Upper lobe of right lung (tissue), 1 donor: Measurements from ENCODE around the gene ASAP2. TPM values are rescaled to one million over a fixed set of nuclear protein-coding genes. Genes with fewer than 3 reads are reported as not detected.

ENCODE experiments used
- ATAC-seq: fragments of 200-7000 bp; cut with Tn5 transposase; one replicate; pipeline ENCODE4 v1.9.1; 2020; ENCODE audit warnings: mild to moderate bottlenecking, moderate library complexity
- DNase-seq: peaks from one replicate; pipeline ENCODE4 v3.0.0-alpha.2; 2020
- H3K27ac ChIP-seq: fragments of 200-600 bp; one replicate; pipeline ENCODE4 v1.8.0; 2022
- H3K27me3 ChIP-seq: fragments of 200-600 bp; one replicate; pipeline ENCODE4 v1.8.0; 2022; ENCODE audit warnings: mild to moderate bottlenecking
- H3K36me3 ChIP-seq: fragments of 200-600 bp; one replicate; pipeline ENCODE4 v1.8.0; 2022
- H3K4me1 ChIP-seq: fragments of 200-600 bp; one replicate; pipeline ENCODE4 v1.8.0; 2022
- H3K4me3 ChIP-seq: fragments of 200-600 bp; one replicate; pipeline ENCODE4 v1.8.0; 2022; ENCODE audit warnings: mild to moderate bottlenecking
- H3K9me3 ChIP-seq: fragments of 200-600 bp; one replicate; pipeline ENCODE4 v1.8.0; 2022
- CTCF ChIP-seq: fragments of 200-600 bp; IDR thresholded peaks from one replicate; pipeline ENCODE4 v1.8.0; 2022; ENCODE audit warnings: antibody characterized with exemption
- intact Hi-C: fragments of 100-400 bp; cut with DNase I; formaldehyde crosslinking; loops from one replicate; pipeline ENCODE4 v1.11.0; 2022
- total RNA-seq: library from RNA; stranded (reverse); fragmentation: NEBNext Ultra II Directional; extraction: Animal tissue kit (Norgen Biotek cat#: 25700); gene quantifications from one replicate; pipeline ENCODE4 v1.2.1, GENCODE V29; 2021
- donor health status: DM: no; HTN: yes; CAD: no; lungs with severe emphysema.

Gene ASAP2
- total RNA-seq, 1 donor from 2014 or later, result 30.9 TPM

DNA sequence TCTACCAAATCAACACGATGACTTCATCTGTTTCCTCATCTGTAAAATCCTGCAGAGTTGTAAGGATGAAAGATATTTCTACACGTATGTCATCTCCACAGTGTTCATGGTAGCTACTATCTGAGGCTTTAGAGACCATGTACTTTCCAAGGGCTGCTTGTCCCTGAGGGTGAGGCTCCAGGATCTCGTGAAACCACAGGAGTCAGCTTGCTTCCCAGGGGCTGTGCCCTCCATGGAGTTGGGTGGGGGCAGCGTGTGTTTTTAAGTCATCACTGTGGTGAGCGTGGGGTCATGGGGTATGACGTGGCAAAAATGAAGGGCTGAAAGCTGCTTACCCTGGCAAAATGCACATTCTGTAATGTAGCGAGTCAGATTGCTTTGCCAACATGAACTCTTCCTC, 81.6 kb downstream of the ASAP2 start:
- Histone ChIP-seq H3K9me3 (no peaks in the 10 kb centered on the region), H3K4me3 (no peak overlapping the region), H3K36me3 (no peaks in the 10 kb centered on the region), H3K27me3 (no peaks in the 10 kb centered on the region), H3K27ac (no peak overlapping the region), H3K4me1 (no peaks in the 10 kb centered on the region)
- intact Hi-C loops, result no loop called here
- DNase-seq, result no peak
- ATAC-seq, result no peak
- no peak for TF ChIP-seq CTCF

DNA sequence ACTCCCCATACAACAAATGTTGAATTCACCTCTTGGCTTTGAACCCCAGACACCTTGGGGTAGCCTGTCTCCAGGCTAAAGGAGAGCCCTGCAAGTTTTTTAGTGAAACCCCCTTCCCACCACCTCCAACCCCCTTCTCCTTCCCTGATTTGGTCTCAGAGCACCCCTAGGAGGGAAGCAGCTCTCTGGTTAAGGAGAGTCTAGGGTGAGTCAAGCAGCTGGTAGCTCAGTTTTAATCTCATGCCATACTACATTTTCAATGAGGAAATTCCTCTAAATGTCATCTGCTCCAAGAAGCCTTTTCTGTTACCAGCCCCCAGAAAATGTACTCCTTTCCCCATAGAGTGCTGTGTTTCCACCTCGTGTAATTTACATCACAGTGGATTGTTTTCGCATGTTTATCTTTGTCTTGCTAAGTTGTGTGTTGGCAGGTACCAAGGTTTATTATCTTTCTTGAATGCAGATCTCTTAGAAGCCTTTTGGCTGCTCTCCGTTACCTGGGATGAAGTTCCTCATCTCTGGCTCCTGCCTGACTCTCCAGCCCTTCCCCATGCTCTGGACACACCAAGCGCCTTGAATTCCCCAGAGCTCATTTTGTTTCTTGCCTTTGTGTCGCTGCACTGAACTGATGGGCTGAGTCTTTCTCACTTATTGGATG, 82.2 kb downstream of the ASAP2 start:
- H3K27me3 ChIP-seq, result no peaks in the 10 kb centered on the region
- H3K36me3 ChIP-seq, result no peaks in the 10 kb centered on the region
- no peaks in the 10 kb centered on the region for H3K4me1 ChIP-seq
- H3K9me3 ChIP-seq, result no peaks in the 10 kb centered on the region
- DNase-seq, result no peak
- no peak overlapping the region for H3K4me3 ChIP-seq
- H3K27ac ChIP-seq, result no peak overlapping the region
- intact Hi-C loops, result no loop called here
- ATAC-seq, result no peak
- no peak for TF ChIP-seq CTCF

GRCh38 chr2:9291331-9291730, 84.7 kb downstream of the ASAP2 start:
- ATAC-seq (no peak), DNase-seq (no peak)
- Histone ChIP-seq H3K9me3 (no peaks in the 10 kb centered on the region), H3K4me1 (no peaks in the 10 kb centered on the region), H3K27ac (no peak overlapping the region), H3K27me3 (no peaks in the 10 kb centered on the region), H3K4me3 (no peak overlapping the region), H3K36me3 (no peaks in the 10 kb centered on the region)
- no peak for TF ChIP-seq CTCF
- intact Hi-C loops, result no loop called here

- TF ChIP-seq CTCF, result no peak
- Histone ChIP-seq H3K36me3 (no peaks in the 10 kb centered on the region), H3K9me3 (no peaks in the 10 kb centered on the region), H3K27ac (no peak overlapping the region), H3K27me3 (no peaks in the 10 kb centered on the region), H3K4me1 (no peaks in the 10 kb centered on the region), H3K4me3 (no peak overlapping the region)
- intact Hi-C loops, result no loop called here
- ATAC-seq (no peak), DNase-seq (no peak)
Measured at GRCh38 chr2:9291866-9292265, 85.3 kb downstream of the ASAP2 start.

DNA sequence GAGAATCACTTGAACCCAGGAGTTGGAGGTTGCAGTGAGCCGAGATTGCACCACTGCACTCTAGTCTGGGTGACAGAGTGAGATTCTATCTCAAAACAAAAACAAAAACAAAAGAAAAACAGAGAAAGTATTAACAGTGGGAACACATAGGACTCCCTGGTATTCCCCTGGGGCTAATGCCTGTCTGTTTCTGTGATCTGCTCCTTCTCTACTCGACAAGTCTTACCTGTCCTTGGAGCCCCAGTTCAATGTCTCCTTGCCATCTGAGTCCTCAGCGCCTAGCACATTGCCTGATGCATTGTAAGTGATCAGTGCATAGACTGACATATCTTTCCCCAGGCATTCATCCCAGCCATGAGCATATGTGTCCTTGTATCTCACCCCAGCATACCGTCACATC, 85.8 kb downstream of the ASAP2 start:
- Histone ChIP-seq H3K27me3 (no peaks in the 10 kb centered on the region), H3K9me3 (no peaks in the 10 kb centered on the region), H3K4me1 (no peaks in the 10 kb centered on the region), H3K36me3 (no peaks in the 10 kb centered on the region), H3K27ac (no peak overlapping the region), H3K4me3 (no peak overlapping the region)
- no peak for ATAC-seq
- intact Hi-C loops, result no loop called here
- no peak for DNase-seq
- TF ChIP-seq CTCF, result no peak

GRCh38 chr2:9294764-9295163, 88.2 kb downstream of the ASAP2 start:
- no peak overlapping the region for H3K4me3 ChIP-seq
- TF ChIP-seq CTCF, result no peak
- ATAC-seq (no peak), DNase-seq (no peak)
- no peaks in the 10 kb centered on the region for H3K4me1 ChIP-seq
- H3K36me3 ChIP-seq, result no peaks in the 10 kb centered on the region
- H3K27ac ChIP-seq, result no peak overlapping the region
- no peaks in the 10 kb centered on the region for H3K9me3 ChIP-seq
- no peaks in the 10 kb centered on the region for H3K27me3 ChIP-seq
- intact Hi-C loops, result no loop called here
